ENCODE data around the gene STXBP2.

The STXBP2 gene

GRCh38 chr19:7668842-7669241 lies 31.9 kb downstream of the STXBP2 start, which contains the start of gene RETN:
TSS of gene RETN (plus strand) at chr19:7669049. CDS start at chr19:7669327, 278 bp downstream.
- Histone ChIP-seq H3K4me3 (ENCODE audit: insufficient read depth, low read length, poor library complexity, severe bottlenecking) (no peak within 1 kb of the TSS), H3K36me3 (ENCODE audit: low read length) (no peaks in the 10 kb centered on the region), H3K9me2 (replicated peaks; ENCODE audit: insufficient read depth, low read length) (no peaks in the 10 kb centered on the region), H3K27me3 (ENCODE audit: low read length) (no peaks in the 10 kb centered on the region), H3F3A (ENCODE audit: insufficient read depth) (no peaks in the 10 kb centered on the region), H4K20me1 (ENCODE audit: low read depth, low read length) (no peaks in the 10 kb centered on the region), H3K9ac (ENCODE audit: low read length) (no peak within 1 kb of the TSS), H3K9me3 (ENCODE audit: insufficient read depth, low read length) (no peaks in the 10 kb centered on the region), H3K79me2 (ENCODE audit: insufficient read depth, low read length) (no peaks in the 10 kb centered on the region), H3K4me2 (ENCODE audit: low read depth, low read length, poor library complexity, severe bottlenecking) (no peak within 1 kb of the TSS), H3K27ac (ENCODE audit: low read depth, low read length) (no peak within 1 kb of the TSS), H2AFZ (ENCODE audit: low read depth, low read length, severe bottlenecking) (no peak within 1 kb of the TSS)
- TF ChIP-seq EZH2phosphoT487 (conservative IDR thresholded peaks at IDR 0.05; ENCODE audit: low read length) (no peak), CTCF (IDR thresholded peaks at IDR 0.05; ENCODE audit: insufficient read depth, low read length, poor library complexity, severe bottlenecking) (no peak)

- Histone ChIP-seq H3K9ac (ENCODE audit: low read length) (no peak overlapping the region), H3F3A (ENCODE audit: insufficient read depth) (no peaks in the 10 kb centered on the region), H3K79me2 (ENCODE audit: insufficient read depth, low read length) (no peaks in the 10 kb centered on the region), H3K9me3 (ENCODE audit: insufficient read depth, low read length) (no peaks in the 10 kb centered on the region), H3K27ac (ENCODE audit: low read depth, low read length) (no peak overlapping the region), H3K36me3 (ENCODE audit: low read length) (no peaks in the 10 kb centered on the region), H3K4me2 (ENCODE audit: low read depth, low read length, poor library complexity, severe bottlenecking) (no peak overlapping the region), H3K9me2 (replicated peaks; ENCODE audit: insufficient read depth, low read length) (no peaks in the 10 kb centered on the region), H3K4me3 (ENCODE audit: insufficient read depth, low read length, poor library complexity, severe bottlenecking) (no peak overlapping the region), H3K27me3 (ENCODE audit: low read length) (no peaks in the 10 kb centered on the region), H4K20me1 (ENCODE audit: low read depth, low read length) (no peaks in the 10 kb centered on the region), H2AFZ (ENCODE audit: low read depth, low read length, severe bottlenecking) (no peak overlapping the region)
- TF ChIP-seq EZH2phosphoT487 (conservative IDR thresholded peaks at IDR 0.05; ENCODE audit: low read length) (no peak), CTCF (IDR thresholded peaks at IDR 0.05; ENCODE audit: insufficient read depth, low read length, poor library complexity, severe bottlenecking) (no peak)
Measured at GRCh38 chr19:7669641-7670040, 32.7 kb downstream of the STXBP2 start.

- Histone ChIP-seq H3K79me2 (ENCODE audit: insufficient read depth, low read length) (no peaks in the 10 kb centered on the region), H3K9ac (ENCODE audit: low read length) (no peak overlapping the region), H3K4me2 (ENCODE audit: low read depth, low read length, poor library complexity, severe bottlenecking) (no peak overlapping the region), H3F3A (ENCODE audit: insufficient read depth) (no peaks in the 10 kb centered on the region), H3K9me2 (replicated peaks; ENCODE audit: insufficient read depth, low read length) (no peaks in the 10 kb centered on the region), H2AFZ (ENCODE audit: low read depth, low read length, severe bottlenecking) (no peak overlapping the region), H3K36me3 (ENCODE audit: low read length) (no peaks in the 10 kb centered on the region), H3K9me3 (ENCODE audit: insufficient read depth, low read length) (no peaks in the 10 kb centered on the region), H3K4me3 (ENCODE audit: insufficient read depth, low read length, poor library complexity, severe bottlenecking) (no peak overlapping the region), H3K27me3 (ENCODE audit: low read length) (no peaks in the 10 kb centered on the region), H4K20me1 (ENCODE audit: low read depth, low read length) (no peaks in the 10 kb centered on the region), H3K27ac (ENCODE audit: low read depth, low read length) (no peak overlapping the region)
- TF ChIP-seq EZH2phosphoT487 (conservative IDR thresholded peaks at IDR 0.05; ENCODE audit: low read length), result no peak
- TF ChIP-seq CTCF (IDR thresholded peaks at IDR 0.05; ENCODE audit: insufficient read depth, low read length, poor library complexity, severe bottlenecking), result no peak
Measured at GRCh38 chr19:7670150-7670783, 33.4 kb downstream of the STXBP2 start.
